AG09309 (cell line): Measurements from ENCODE around the gene MORN3.
"Not testable (repeated sequence)": the region's sequence is repeated elsewhere in the genome, so short reads cannot be mapped to it uniquely, and the experiment has no call there.

ENCODE experiments used
- DNase-seq: peaks from one replicate; pipeline ENCODE4 v3.0.0-alpha.2; 2010; ENCODE audit warnings: low read depth
- H3K4me3 ChIP-seq: 2 replicates; pipeline ENCODE4 v1.5.1; 2011; ENCODE audit warnings: mild to moderate bottlenecking, low read depth, low read length, moderate library complexity; ENCODE audit not compliant: control insufficient read depth
- CTCF ChIP-seq: IDR thresholded peaks from 2 replicates; pipeline ENCODE4 v1.5.1; 2011; ENCODE audit warnings: mild to moderate bottlenecking, low read depth, low read length, inconsistent platforms; ENCODE audit not compliant: insufficient read depth, control insufficient read depth; ENCODE audit errors: missing control alignments

MORN3 gene

GRCh38 chr12:121663610-121663929 lies 5.9 kb downstream of the MORN3 start:
- H3K4me3 ChIP-seq: no peak overlapping the region
- no peak for TF ChIP-seq CTCF
- no peak for DNase-seq

- not testable (repeated sequence) for DNase-seq, H3K4me3 ChIP-seq
Measured at GRCh38 chr12:121661353-121662105, 7.9 kb downstream of the MORN3 start.

DNA sequence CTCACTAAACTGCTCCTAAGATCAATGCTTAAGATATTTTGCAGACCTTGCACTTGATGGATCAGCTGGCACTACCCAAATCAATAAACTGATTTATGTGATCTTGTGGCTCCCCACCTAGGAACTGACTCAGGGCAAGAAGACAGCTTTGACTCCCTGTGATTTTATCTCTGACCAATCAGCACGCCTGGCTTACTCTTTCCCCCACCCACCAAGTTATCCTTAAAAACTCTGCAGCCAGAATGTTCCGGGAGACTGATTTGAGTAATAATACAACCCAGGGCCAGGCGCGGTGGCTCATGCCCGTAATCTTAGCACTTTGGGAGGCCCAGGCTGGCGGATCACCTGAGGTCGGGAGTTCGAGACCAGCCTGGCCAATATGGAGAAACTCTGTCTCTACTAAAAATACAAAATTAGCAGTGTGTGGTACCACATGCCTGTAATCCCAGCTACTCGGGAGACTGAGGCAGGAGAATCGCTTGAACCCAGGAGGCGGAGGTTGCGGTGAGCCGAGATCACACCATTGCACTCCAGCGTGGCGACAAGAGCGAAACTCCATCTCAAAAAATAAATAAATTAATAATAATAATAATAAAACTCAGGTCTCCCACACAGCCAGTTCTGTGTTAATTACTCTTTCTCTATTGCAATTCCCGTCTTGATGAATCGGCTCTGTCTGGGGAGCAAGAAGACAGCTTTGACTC lies 12.0 kb downstream of the MORN3 start:
- no peak for TF ChIP-seq CTCF
- H3K4me3 ChIP-seq: no peak overlapping the region
- no peak for DNase-seq

DNA sequence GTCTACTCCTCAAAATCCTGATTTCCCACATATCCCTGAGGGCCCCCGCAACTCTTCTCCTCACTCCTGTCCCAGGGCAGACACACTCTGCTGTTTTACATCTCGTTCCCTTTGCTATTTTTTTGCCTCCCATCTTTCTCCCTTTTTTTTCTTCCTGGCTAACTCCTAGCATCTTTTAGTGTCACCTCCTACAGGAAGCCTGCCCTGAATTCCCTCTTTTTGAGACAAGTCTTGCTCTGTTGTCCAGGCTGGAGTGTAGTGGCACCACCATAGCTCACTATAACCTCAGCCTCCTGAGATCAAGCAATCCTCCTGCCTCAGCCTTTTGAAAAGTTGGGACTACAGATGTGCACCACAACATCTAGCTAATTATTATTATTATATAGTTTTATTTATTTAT lies 13.3 kb downstream of the MORN3 start:
- no peak for TF ChIP-seq CTCF
- DNase-seq: no peak

DNA sequence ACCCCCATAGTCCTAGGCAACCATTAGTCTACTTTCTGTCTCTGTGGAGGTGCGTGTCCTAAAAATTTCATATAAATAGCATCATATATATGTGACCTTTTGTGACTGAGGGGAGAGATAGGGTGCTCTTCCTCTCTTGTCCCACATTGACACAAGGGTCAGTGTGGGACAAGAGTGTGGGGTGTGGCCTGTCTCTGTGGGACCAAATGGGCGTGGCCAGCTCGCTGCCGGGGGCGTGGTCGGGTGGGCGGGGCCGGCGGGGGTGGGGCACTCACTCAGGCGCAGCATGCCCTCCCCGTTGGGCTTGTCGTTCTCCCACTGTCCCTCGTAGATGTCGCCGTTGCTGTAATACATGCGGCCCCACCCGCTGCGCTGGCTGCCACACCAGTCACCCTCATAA lies 15.5 kb downstream of the MORN3 start:
- no peak for DNase-seq
- H3K4me3 ChIP-seq: no peak overlapping the region
- TF ChIP-seq CTCF: no peak

More for the DNA sequence above, 13.3 kb downstream of the MORN3 start:
- H3K4me3 ChIP-seq: no peak overlapping the region

GRCh38 chr12:121652767-121653497 lies 16.5 kb downstream of the MORN3 start:
- no peak overlapping the region for H3K4me3 ChIP-seq
- no peak for TF ChIP-seq CTCF
- no peak for DNase-seq

GRCh38 chr12:121651320-121651719 lies 18.1 kb downstream of the MORN3 start:
- no peak overlapping the region for H3K4me3 ChIP-seq

More at GRCh38 chr12:121651320-121651719, 18.1 kb downstream of the MORN3 start:
- DNase-seq: no peak
- TF ChIP-seq CTCF: no peak
